ENCODE measurements around the gene PTPN4.

- TF ChIP-seq CTCF (conservative IDR thresholded peaks at IDR 0.05 in 1 of 2, IDR thresholded peaks at IDR 0.05 in 1 of 2; ENCODE audit: low read depth in 1 of 2, low read length in 2 of 2): no peak
- no peak for TF ChIP-seq EZH2 (IDR thresholded peaks at IDR 0.05; ENCODE audit: low read length, missing control alignments)
Measured at GRCh38 chr2:119838179-119838578, 78.5 kb downstream of the PTPN4 start.
